ENCODE data around the gene HIF1A.

HIF1A gene

DNA sequence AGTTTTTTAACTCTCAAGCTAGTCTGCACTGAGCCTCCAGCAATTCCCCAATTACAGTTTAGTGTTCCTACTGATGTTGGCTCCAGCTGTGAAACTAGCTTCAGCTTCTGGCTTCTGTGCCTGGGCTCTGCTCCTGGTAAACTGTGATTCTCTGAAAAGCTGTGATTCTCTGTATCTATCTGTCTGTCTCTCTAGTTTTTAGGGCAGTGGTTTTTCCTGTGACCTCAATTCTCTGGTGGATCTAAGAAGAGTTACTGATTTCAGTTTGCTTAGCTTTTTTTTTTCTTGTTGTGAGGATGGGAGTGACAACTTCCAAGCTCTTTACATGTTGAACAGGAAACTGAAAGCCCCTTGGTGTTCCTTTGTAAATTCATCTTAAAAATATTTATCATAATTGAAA, 3.8 kb upstream of the HIF1A start:
- H3K27ac ChIP-seq, result no peak overlapping the region
- TF ChIP-seq, protein P1, sequence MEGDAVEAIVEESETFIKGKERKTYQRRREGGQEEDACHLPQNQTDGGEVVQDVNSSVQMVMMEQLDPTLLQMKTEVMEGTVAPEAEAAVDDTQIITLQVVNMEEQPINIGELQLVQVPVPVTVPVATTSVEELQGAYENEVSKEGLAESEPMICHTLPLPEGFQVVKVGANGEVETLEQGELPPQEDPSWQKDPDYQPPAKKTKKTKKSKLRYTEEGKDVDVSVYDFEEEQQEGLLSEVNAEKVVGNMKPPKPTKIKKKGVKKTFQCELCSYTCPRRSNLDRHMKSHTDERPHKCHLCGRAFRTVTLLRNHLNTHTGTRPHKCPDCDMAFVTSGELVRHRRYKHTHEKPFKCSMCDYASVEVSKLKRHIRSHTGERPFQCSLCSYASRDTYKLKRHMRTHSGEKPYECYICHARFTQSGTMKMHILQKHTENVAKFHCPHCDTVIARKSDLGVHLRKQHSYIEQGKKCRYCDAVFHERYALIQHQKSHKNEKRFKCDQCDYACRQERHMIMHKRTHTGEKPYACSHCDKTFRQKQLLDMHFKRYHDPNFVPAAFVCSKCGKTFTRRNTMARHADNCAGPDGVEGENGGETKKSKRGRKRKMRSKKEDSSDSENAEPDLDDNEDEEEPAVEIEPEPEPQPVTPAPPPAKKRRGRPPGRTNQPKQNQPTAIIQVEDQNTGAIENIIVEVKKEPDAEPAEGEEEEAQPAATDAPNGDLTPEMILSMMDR (conservative IDR thresholded peaks at IDR 0.05), result no peak

DNA sequence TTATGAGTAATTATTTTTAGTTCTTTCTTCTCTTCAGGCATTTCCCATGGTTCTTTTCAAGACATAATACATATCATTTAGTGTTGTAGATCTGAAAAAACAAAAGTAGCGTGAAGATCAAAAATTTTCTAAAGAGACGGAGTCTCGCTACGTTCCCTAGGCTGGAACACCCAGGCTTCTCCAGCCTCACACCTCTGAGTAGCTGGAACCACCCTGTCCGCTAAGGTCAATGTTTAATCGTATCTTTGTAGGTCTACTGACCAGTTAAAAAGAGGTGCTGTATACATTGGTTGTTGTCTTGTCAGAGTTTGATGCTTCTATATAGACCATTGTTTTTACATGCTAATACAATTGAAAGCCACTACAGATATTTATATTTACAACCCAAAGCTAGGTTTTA, 1.3 kb upstream of the HIF1A start:
- TF ChIP-seq, protein P1 (conservative IDR thresholded peaks at IDR 0.05), result no peak
- H3K27ac ChIP-seq, result no peak overlapping the region

DNA sequence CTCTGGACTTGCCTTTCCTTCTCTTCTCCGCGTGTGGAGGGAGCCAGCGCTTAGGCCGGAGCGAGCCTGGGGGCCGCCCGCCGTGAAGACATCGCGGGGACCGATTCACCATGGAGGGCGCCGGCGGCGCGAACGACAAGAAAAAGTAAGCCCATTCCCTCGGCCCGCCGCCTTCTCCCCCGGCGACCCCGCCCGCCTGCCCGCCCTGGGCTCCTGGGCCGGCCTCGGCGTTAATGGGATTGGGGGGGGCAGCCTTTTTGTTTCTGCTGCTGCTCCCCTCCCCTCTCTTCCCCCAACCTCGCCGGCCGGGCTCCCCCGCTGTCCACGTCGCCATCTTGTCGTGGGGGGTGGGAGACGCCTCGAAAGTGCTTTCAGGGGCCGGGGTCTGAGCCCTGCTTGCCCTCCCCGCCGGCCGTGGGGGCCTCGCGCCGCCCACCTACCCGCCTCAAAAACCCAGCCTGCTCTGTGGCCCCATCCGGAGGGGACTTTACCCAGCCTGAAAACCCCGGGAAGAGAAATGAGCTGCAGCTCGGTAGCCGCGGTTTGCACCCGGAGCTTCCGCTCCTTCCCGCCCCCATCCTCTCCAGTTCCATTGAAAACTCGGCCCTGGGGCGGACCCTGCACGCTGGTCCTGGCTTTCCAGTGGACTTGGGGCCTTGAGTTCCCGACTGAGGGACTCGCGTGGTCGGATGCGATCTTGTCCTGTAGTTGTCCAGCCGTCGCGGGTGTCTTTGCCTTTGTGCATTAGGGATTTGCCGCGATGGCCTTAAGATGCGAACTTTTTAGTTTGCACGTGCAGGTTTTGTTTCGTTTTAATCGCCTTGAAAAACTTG, 598 bp downstream of the HIF1A start:
- peak overlapping the region; percentile 96 for H3K27ac ChIP-seq
- TF ChIP-seq, protein P1 (conservative IDR thresholded peaks at IDR 0.05), result no peak

DNA sequence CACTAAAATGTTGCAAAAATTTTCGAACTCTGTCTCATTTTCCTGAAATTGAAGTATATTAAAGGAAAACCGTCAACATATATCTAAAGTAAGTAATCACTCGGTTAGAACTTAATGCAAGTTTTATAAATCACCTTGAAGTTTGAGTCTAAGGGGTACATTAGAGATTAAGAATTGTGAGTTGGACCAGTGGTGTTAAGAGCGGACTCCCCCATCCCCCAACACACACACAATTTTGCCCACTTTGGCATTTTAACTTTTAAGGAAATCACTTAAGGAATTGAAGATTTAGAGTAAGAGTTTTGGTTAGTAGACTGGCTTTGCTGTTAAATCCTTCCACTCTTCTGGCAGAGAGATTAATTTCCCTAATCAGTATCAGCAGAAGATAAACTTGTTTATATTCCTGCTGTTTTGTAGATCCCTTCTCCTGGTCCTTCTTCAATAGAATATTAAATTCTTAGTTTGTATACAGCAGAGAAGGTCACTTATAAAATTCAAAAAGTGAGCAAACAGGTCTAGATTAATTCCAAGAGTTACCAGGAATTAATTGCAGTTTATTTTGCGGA, 1.5 kb downstream of the HIF1A start:
- TF ChIP-seq, protein P1 (conservative IDR thresholded peaks at IDR 0.05), result no peak
- peak overlapping the region; percentile 96 for H3K27ac ChIP-seq

DNA sequence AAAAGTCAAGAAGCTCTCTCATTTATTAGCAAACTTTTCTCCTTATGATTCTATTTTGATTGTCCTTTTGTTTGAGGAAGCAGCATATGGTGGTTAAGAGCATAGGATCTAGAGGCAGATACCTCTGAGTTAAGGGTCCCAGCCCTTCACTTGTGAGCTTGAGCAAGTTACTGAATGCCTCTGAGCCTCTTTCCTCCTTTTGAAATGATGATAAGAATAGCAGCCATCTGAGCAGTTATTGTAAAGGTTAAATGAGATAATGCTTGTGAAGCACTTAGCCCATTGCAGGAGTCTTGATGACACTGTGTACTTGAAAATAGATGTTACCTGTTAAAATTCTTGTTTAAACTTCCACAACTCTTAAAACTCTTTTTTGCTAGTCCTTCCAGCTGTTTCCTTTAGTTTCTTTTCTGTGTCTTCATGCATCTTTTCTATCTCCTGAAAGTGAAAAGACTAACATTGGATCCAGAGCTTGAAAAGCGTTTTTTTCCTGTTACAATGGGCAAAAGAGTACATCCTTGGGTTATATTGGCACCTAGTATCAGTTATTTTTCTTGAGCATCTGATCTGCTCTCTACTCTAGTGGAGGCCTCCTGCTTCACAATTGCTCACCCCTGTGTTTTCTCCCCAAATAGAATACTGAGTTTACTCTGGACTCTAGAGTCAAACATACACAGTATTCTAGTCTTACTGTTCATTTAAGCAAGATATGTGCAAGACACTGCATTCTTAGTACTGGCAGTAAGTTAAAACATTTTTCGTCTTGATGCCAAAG, 3.1 kb downstream of the HIF1A start:
- H3K27ac ChIP-seq, result no peak overlapping the region
- TF ChIP-seq, protein P1 (conservative IDR thresholded peaks at IDR 0.05), result no peak

DNA sequence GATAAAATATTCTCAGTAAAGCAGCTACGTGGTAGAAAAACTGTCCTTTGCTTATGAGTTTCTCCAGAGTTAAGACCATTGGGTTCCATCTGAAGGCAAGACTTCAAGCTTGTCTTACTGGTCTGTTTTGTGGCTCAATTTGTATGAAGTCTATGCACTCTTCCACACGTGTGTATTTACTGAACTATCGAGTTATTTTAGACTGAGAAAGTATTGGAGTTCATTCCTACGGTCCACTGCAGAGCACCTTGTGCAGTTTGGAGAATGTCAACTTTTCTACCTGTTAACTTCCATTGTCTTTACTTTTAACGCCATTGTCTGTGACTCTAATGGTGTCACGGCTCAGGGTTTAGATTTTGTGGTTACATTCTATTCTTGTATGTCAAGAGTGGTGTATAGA, 3.7 kb downstream of the HIF1A start:
- no peak overlapping the region for H3K27ac ChIP-seq
- TF ChIP-seq, protein P1 (conservative IDR thresholded peaks at IDR 0.05), result no peak

Measured in VCaP (cell line).